ENCODE measurements around the gene FHIT. TPM values are rescaled to one million over a fixed set of nuclear protein-coding genes. Genes with fewer than 3 reads are reported as not detected.

Gene FHIT
- total RNA-seq, 1 experiment from 2014 or later, result 20.1 TPM

GRCh38 chr3:60469481-60469880 lies 781.8 kb downstream of the FHIT start:
- ChIA-PET POLR2A (no interaction called here), CTCF (interaction anchor here (0.7 kb wide), 1 partner anchor 272 kb away, joined by 3 read pairs; no protein-coding TSS in a partner anchor)
- H3K27ac Mint-ChIP-seq (ENCODE audit: low read depth, unreplicated experiment), result no peak overlapping the region
- no peak for DNase-seq (ENCODE audit: unreplicated experiment)
- BruUV-seq (replicated peaks), result no TSS peak
- H3K9me3 Mint-ChIP-seq (ENCODE audit: unreplicated experiment), result peaks cover 14% of the 10 kb centered on the region
- no peak overlapping the region for H3K4me3 Mint-ChIP-seq (ENCODE audit: unreplicated experiment)
- no peaks in the 10 kb centered on the region for H3K27me3 Mint-ChIP-seq (ENCODE audit: insufficient read depth, unreplicated experiment)
- no peaks in the 10 kb centered on the region for H3K36me3 Mint-ChIP-seq (ENCODE audit: insufficient read depth, unreplicated experiment)
- H3K4me1 Mint-ChIP-seq (ENCODE audit: insufficient read depth, unreplicated experiment), result no peaks in the 10 kb centered on the region
- intact Hi-C loops (cut with micrococcal nuclease), result no loop called here
- TF ChIP-seq, protein P1, sequence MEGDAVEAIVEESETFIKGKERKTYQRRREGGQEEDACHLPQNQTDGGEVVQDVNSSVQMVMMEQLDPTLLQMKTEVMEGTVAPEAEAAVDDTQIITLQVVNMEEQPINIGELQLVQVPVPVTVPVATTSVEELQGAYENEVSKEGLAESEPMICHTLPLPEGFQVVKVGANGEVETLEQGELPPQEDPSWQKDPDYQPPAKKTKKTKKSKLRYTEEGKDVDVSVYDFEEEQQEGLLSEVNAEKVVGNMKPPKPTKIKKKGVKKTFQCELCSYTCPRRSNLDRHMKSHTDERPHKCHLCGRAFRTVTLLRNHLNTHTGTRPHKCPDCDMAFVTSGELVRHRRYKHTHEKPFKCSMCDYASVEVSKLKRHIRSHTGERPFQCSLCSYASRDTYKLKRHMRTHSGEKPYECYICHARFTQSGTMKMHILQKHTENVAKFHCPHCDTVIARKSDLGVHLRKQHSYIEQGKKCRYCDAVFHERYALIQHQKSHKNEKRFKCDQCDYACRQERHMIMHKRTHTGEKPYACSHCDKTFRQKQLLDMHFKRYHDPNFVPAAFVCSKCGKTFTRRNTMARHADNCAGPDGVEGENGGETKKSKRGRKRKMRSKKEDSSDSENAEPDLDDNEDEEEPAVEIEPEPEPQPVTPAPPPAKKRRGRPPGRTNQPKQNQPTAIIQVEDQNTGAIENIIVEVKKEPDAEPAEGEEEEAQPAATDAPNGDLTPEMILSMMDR (IDR thresholded peaks at IDR 0.05; ENCODE audit: unreplicated experiment), result no peak

DNA sequence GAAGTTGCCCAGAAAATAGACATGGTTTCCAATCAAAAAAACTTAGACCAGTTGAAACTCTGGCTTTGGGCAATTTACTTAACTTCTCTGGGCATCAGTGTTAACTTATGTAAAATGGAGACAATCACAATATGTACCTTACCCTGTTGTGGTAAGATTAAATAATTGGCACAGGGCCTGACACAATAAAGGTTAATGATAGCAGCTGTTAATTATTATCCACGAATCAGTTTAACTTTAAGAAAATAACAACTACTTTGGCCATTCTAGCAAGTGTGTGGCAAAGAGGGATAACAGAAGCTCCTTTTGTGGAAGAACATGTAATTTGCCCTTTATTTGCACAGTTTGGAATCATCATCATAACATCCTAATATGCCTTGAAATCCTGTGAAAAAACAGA lies 787.6 kb downstream of the FHIT start:
- H3K36me3 Mint-ChIP-seq (ENCODE audit: insufficient read depth, unreplicated experiment), result peaks cover 6% of the 10 kb centered on the region
- no peaks in the 10 kb centered on the region for H3K4me1 Mint-ChIP-seq (ENCODE audit: insufficient read depth, unreplicated experiment)
- DNase-seq (ENCODE audit: unreplicated experiment), result no peak
- H3K27ac Mint-ChIP-seq (ENCODE audit: low read depth, unreplicated experiment), result no peak overlapping the region
- CTCF ChIA-PET, result interaction anchor here (1.0 kb wide), 1 partner anchor 10 kb away, joined by 5 read pairs; no protein-coding TSS in a partner anchor
- intact Hi-C loops (cut with micrococcal nuclease), result no loop called here
- TF ChIP-seq, protein P1 (IDR thresholded peaks at IDR 0.05; ENCODE audit: unreplicated experiment), result no peak
- no peaks in the 10 kb centered on the region for H3K27me3 Mint-ChIP-seq (ENCODE audit: insufficient read depth, unreplicated experiment)
- H3K9me3 Mint-ChIP-seq (ENCODE audit: unreplicated experiment), result peaks cover 16% of the 10 kb centered on the region
- no TSS peak for BruUV-seq (replicated peaks)
- H3K4me3 Mint-ChIP-seq (ENCODE audit: unreplicated experiment), result no peak overlapping the region
- POLR2A ChIA-PET, result no interaction called here

- CTCF ChIA-PET, result no interaction called here
Measured at GRCh38 chr3:60461267-60461666, 790.0 kb downstream of the FHIT start.

GRCh38 chr3:60456180-60456579 lies 795.1 kb downstream of the FHIT start:
- H3K27ac Mint-ChIP-seq (ENCODE audit: low read depth, unreplicated experiment), result no peak overlapping the region
- DNase-seq (ENCODE audit: unreplicated experiment), result no peak
- no peaks in the 10 kb centered on the region for H3K9me3 Mint-ChIP-seq (ENCODE audit: unreplicated experiment)
- no peak overlapping the region for H3K4me3 Mint-ChIP-seq (ENCODE audit: unreplicated experiment)
- intact Hi-C loops (cut with micrococcal nuclease), result no loop called here
- BruUV-seq (replicated peaks), result no TSS peak
- H3K4me1 Mint-ChIP-seq (ENCODE audit: insufficient read depth, unreplicated experiment), result no peaks in the 10 kb centered on the region
- ChIA-PET CTCF (no interaction called here), POLR2A (no interaction called here)
- TF ChIP-seq, protein P1 (IDR thresholded peaks at IDR 0.05; ENCODE audit: unreplicated experiment), result no peak
- H3K27me3 Mint-ChIP-seq (ENCODE audit: insufficient read depth, unreplicated experiment), result no peaks in the 10 kb centered on the region
- no peaks in the 10 kb centered on the region for H3K36me3 Mint-ChIP-seq (ENCODE audit: insufficient read depth, unreplicated experiment)

More at GRCh38 chr3:60461267-60461666, 790.0 kb downstream of the FHIT start:
- Mint-ChIP-seq H3K36me3 (ENCODE audit: insufficient read depth, unreplicated experiment) (peaks cover 6% of the 10 kb centered on the region), H3K27ac (ENCODE audit: low read depth, unreplicated experiment) (no peak overlapping the region), H3K4me3 (ENCODE audit: unreplicated experiment) (no peak overlapping the region), H3K9me3 (ENCODE audit: unreplicated experiment) (peaks cover 9% of the 10 kb centered on the region), H3K27me3 (ENCODE audit: insufficient read depth, unreplicated experiment) (no peaks in the 10 kb centered on the region), H3K4me1 (ENCODE audit: insufficient read depth, unreplicated experiment) (no peaks in the 10 kb centered on the region)
- TF ChIP-seq, protein P1 (IDR thresholded peaks at IDR 0.05; ENCODE audit: unreplicated experiment), result no peak
- intact Hi-C loops (cut with micrococcal nuclease), result no loop called here
- POLR2A ChIA-PET, result no interaction called here
- peak; percentile 17 for DNase-seq (ENCODE audit: unreplicated experiment)
- BruUV-seq (replicated peaks), result no TSS peak

Data from MCF 10A (cell line).